ENCODE data around the gene UFSP1. TPM values are rescaled to one million over a fixed set of nuclear protein-coding genes. Genes with fewer than 3 reads are reported as not detected.

The UFSP1 gene
- total RNA-seq, 1 donor from 2014 or later = 2.9 TPM

DNA sequence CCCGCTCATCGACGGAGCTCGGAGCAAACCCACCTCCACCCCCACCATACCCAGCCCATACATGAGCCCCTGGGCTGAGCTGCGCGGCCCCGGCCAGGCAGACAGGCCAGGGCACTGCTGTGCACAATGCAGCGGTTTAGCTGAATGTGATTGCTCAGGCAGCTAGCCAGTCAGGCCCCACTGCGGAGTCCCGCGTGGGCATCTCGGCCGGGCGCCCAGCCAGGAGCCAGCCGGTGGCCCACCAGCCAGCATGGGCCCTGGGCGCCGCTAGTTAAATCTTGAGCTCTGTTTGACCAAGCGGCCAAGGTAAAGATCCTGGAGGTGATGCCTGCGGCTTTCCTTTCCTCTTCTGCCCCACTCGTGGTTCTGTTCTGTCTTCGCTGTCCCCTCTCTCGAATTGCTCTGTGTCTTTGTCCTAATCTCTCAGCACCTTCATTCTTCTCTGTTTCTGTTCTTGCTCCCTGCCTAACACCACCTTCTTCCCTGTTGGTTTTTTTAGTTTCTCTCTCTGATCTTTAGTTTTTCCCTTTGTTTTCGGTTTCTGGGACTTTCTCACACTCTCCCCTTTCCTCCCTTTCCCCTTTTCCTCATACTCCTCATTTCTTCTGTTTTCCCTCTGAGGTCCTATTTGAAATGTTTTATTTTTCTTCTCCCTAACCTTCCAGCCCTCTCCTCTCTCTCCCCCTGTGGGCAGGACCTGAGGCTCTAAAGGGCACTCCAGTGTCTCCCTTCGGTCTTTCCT is 6.6 kb downstream of the UFSP1 start:
- TF ChIP-seq, protein P1, sequence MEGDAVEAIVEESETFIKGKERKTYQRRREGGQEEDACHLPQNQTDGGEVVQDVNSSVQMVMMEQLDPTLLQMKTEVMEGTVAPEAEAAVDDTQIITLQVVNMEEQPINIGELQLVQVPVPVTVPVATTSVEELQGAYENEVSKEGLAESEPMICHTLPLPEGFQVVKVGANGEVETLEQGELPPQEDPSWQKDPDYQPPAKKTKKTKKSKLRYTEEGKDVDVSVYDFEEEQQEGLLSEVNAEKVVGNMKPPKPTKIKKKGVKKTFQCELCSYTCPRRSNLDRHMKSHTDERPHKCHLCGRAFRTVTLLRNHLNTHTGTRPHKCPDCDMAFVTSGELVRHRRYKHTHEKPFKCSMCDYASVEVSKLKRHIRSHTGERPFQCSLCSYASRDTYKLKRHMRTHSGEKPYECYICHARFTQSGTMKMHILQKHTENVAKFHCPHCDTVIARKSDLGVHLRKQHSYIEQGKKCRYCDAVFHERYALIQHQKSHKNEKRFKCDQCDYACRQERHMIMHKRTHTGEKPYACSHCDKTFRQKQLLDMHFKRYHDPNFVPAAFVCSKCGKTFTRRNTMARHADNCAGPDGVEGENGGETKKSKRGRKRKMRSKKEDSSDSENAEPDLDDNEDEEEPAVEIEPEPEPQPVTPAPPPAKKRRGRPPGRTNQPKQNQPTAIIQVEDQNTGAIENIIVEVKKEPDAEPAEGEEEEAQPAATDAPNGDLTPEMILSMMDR (IDR thresholded peaks at IDR 0.05) = no peak
- H3K27me3 Mint-ChIP-seq (ENCODE audit: unreplicated experiment) = no peaks in the 10 kb centered on the region
- H3K36me3 Mint-ChIP-seq (ENCODE audit: unreplicated experiment) = peaks cover 70% of the 10 kb centered on the region
- no peak for DNase-seq (ENCODE audit: extremely low spot score, unreplicated experiment)
- peaks cover 25% of the 10 kb centered on the region for H3K4me1 Mint-ChIP-seq (ENCODE audit: unreplicated experiment)
- H3K27ac Mint-ChIP-seq (ENCODE audit: unreplicated experiment) = peak overlapping the region; percentile 28
- no peaks in the 10 kb centered on the region for H3K9me3 Mint-ChIP-seq (ENCODE audit: unreplicated experiment)
- no peak overlapping the region for H3K4me3 Mint-ChIP-seq (ENCODE audit: unreplicated experiment)

DNA sequence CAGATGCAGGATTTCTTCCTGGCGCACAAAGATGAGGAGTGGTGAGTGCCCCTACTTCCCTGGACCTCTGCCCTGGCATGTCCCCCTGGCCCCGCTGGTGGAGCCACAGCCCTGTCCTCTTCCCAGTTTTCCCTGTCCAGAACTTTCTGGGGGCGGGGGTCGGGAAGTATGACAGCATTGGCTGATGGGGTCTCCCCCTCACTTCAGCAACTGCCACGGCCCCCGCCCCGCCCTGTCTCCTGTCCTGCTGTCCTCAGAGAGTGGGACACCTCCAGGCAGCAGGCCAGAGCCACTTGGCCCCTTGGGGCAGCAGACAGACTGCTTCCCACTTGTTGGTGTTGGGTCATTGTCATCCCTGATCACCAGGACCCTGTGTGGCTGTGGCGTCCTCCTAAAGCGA is 7.3 kb downstream of the UFSP1 start:
- no peak overlapping the region for H3K4me3 Mint-ChIP-seq (ENCODE audit: unreplicated experiment)
- H3K27ac Mint-ChIP-seq (ENCODE audit: unreplicated experiment) = no peak overlapping the region
- no peaks in the 10 kb centered on the region for H3K9me3 Mint-ChIP-seq (ENCODE audit: unreplicated experiment)
- peaks cover 23% of the 10 kb centered on the region for H3K4me1 Mint-ChIP-seq (ENCODE audit: unreplicated experiment)
- DNase-seq (ENCODE audit: extremely low spot score, unreplicated experiment) = no peak
- TF ChIP-seq, protein P1 (IDR thresholded peaks at IDR 0.05) = no peak
- H3K27me3 Mint-ChIP-seq (ENCODE audit: unreplicated experiment) = no peaks in the 10 kb centered on the region
- peaks cover 63% of the 10 kb centered on the region for H3K36me3 Mint-ChIP-seq (ENCODE audit: unreplicated experiment)

DNA sequence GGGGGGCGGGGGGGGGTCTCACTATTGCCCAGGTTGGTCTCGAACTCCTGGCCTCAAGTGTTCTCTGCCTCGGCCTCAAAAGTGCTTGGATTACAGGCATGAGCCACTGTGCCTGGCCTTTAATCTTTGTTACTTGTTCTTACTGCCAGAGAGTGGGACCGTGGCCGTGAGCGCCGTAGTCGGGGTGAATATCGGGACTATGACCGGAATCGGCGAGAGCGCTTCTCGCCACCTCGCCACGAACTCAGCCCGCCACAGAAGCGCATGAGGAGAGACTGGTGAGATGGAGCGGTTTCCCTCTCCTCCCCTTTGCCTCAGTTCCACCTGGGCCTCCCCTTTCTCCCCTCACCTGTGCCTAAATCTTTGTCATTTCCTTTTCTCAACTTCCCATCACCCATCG is 8.4 kb downstream of the UFSP1 start:
- Mint-ChIP-seq H3K36me3 (ENCODE audit: unreplicated experiment) (peaks cover 60% of the 10 kb centered on the region), H3K4me1 (ENCODE audit: unreplicated experiment) (peaks cover 30% of the 10 kb centered on the region), H3K4me3 (ENCODE audit: unreplicated experiment) (no peak overlapping the region), H3K9me3 (ENCODE audit: unreplicated experiment) (no peaks in the 10 kb centered on the region), H3K27ac (ENCODE audit: unreplicated experiment) (no peak overlapping the region), H3K27me3 (ENCODE audit: unreplicated experiment) (no peaks in the 10 kb centered on the region)
- no peak for DNase-seq (ENCODE audit: extremely low spot score, unreplicated experiment)
- TF ChIP-seq, protein P1 (IDR thresholded peaks at IDR 0.05) = no peak

DNA sequence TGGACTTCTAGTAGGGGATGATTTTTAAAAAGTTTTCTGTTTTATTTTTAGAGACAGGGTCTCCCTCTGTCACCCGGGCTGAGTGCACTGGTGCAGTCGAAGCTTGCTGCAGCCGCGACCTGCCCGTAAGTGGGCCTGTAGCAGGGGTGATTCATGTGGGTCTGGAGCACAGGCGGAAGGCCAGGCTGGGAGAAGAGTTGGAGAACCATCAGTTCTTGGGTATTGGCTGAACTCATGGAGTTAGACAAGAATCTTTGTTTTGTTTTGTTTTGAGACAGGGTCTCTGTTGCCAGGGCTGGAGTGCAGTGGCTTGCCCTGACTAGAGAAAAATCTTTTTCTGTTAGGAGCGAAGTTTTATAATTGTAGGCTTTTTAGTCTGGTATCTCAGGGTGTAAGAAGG is 8.9 kb downstream of the UFSP1 start:
- no peak for DNase-seq (ENCODE audit: extremely low spot score, unreplicated experiment)
- TF ChIP-seq, protein P1 (IDR thresholded peaks at IDR 0.05) = no peak
- no peaks in the 10 kb centered on the region for H3K9me3 Mint-ChIP-seq (ENCODE audit: unreplicated experiment)
- no peak overlapping the region for H3K4me3 Mint-ChIP-seq (ENCODE audit: unreplicated experiment)
- peaks cover 34% of the 10 kb centered on the region for H3K4me1 Mint-ChIP-seq (ENCODE audit: unreplicated experiment)
- H3K27me3 Mint-ChIP-seq (ENCODE audit: unreplicated experiment) = no peaks in the 10 kb centered on the region
- no peak overlapping the region for H3K27ac Mint-ChIP-seq (ENCODE audit: unreplicated experiment)
- H3K36me3 Mint-ChIP-seq (ENCODE audit: unreplicated experiment) = peaks cover 56% of the 10 kb centered on the region

DNA sequence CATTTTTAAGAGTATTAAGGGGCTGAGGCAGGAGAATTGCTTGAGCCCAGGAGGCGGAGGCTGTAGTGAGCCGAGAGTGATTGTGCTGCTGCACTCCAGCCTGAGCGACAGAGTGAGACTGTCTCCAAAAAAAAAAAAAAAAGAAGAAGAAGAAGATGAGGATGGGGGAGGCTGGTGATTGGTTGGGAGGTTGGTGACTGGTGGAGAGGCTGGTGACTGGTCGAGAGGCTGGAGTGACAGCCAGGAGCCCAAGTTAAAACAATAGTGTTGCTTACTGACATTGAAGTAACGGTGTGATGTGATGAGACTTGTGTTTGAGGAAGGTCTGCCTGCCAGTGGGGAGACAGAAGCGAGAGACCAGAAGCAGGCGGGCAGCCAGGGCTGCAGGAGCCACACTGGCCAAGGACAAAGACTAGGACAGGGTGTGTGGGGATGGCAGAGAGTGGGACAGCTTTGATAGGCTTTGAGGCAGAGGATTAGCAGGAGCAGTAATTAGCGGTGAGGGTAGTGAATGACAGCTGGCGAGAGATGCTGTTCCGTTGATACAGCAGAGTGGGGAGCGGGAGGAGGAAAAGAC is 9.7 kb downstream of the UFSP1 start:
- no peaks in the 10 kb centered on the region for H3K27me3 Mint-ChIP-seq (ENCODE audit: unreplicated experiment)

More for the DNA sequence above, 9.7 kb downstream of the UFSP1 start:
- Mint-ChIP-seq H3K36me3 (ENCODE audit: unreplicated experiment) (peaks cover 49% of the 10 kb centered on the region), H3K27ac (ENCODE audit: unreplicated experiment) (no peak overlapping the region), H3K9me3 (ENCODE audit: unreplicated experiment) (no peaks in the 10 kb centered on the region), H3K4me3 (ENCODE audit: unreplicated experiment) (no peak overlapping the region), H3K4me1 (ENCODE audit: unreplicated experiment) (peaks cover 41% of the 10 kb centered on the region)
- DNase-seq (ENCODE audit: extremely low spot score, unreplicated experiment) = no peak
- TF ChIP-seq, protein P1 (IDR thresholded peaks at IDR 0.05) = no peak

Measured in osteocyte (in vitro differentiated cells).